Hepatocyte (in vitro differentiated cells): Measurements from ENCODE around the gene TF.

Source experiments
- EZH2 ChIP-seq: fragments of 200-600 bp; sonication (generic); IDR thresholded peaks from 2 replicates; pipeline ENCODE4 v1.6.1; 2016; ENCODE audit warnings: antibody characterized with exemption, mild to moderate bottlenecking, borderline replicate concordance
- TF ChIP-seq, protein P1 (sequence below): fragments of 200-600 bp; sonication (generic); IDR thresholded peaks from 2 replicates; pipeline ENCODE4 v1.5.1; 2016; ENCODE audit warnings: antibody characterized with exemption, mild to moderate bottlenecking; ENCODE audit not compliant: poor library complexity

DNA sequence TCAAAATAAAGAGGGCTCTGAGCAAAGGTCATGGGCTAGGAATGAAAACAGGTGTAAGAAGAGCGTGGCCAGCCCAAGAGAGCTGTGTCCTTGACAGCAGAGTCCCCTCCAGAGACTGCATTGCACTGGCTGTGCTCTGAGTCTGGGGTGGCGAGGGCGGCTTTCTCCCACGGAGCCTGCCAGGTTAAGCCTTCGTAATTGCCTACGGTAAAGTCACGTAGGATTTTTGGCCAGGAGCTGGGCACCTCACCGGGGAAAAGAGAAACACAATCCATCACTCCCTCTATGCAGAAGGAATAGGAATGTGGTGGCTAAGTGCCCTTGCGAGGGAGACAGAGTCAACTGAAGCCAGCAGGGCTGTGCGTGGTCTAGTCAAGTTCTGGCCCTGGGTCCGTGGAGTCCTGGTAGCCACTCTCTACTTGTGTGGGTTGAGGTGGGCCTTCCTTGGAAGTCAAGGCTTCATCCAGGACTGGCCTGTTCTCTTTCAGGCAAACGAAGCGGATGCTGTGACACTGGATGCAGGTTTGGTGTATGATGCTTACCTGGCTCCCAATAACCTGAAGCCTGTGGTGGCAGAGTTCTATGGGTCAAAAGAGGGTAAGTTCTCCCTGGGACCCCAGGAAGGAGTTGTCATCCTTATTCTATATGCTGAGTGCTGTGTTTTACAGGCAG lies 7.0 kb downstream of the TF start:
- TF ChIP-seq, protein P1, sequence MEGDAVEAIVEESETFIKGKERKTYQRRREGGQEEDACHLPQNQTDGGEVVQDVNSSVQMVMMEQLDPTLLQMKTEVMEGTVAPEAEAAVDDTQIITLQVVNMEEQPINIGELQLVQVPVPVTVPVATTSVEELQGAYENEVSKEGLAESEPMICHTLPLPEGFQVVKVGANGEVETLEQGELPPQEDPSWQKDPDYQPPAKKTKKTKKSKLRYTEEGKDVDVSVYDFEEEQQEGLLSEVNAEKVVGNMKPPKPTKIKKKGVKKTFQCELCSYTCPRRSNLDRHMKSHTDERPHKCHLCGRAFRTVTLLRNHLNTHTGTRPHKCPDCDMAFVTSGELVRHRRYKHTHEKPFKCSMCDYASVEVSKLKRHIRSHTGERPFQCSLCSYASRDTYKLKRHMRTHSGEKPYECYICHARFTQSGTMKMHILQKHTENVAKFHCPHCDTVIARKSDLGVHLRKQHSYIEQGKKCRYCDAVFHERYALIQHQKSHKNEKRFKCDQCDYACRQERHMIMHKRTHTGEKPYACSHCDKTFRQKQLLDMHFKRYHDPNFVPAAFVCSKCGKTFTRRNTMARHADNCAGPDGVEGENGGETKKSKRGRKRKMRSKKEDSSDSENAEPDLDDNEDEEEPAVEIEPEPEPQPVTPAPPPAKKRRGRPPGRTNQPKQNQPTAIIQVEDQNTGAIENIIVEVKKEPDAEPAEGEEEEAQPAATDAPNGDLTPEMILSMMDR = no peak
- TF ChIP-seq EZH2 = no peak
